K562 (cell line): ENCODE measurements around the gene GLIPR1. TPM values are rescaled to one million over a fixed set of nuclear protein-coding genes. Genes with fewer than 3 reads are reported as not detected.
A peak's percentile ranks its signal among the peaks of the same experiment; 100 is the strongest.
"Not testable (repeated sequence)": the region's sequence is repeated elsewhere in the genome, so short reads cannot be mapped to it uniquely, and the experiment has no call there.

Source experiments
- ATAC-seq: fragments of 200-7000 bp; cut with Tn5 transposase; 3 replicates; pipeline ENCODE4 v1.9.1; 2020; ENCODE audit warnings: moderate library complexity
- BruUV-seq: library from RNA; stranded (reverse); fragments of 400-500 nt; replicated peaks from 2 replicates; lab custom pipeline; 2021; lab: Mats Ljungman, UMichigan
- CTCF ChIA-PET: fragments of 300-600 bp; formaldehyde crosslinking; extraction: SDS; loops from one replicate; lab custom pipeline; 2021; ENCODE audit warnings: low intra/inter-chr PET ratio; lab: Yijun Ruan, JAX
- POLR2A ChIA-PET: fragments of 300-600, 350-650 bp; sonication (Branson Sonifier 250); formaldehyde crosslinking; extraction: SDS; loops from one replicate; lab custom pipeline; 2021; ENCODE audit warnings: antibody characterized with exemption, inconsistent platforms; lab: Yijun Ruan, JAX
- DNase-seq, 4 experiments: peaks; one replicate each; pipeline versions ENCODE4 v3.0.0 to v3.0.0-alpha.2; 2011 to 2018; ENCODE audit warnings: low spot score in 3 of 4, mixed read lengths in 3 of 4; ENCODE audit errors: extremely low read depth in 1 of 4
- FAIRE-seq: peaks from 2 replicates; lab custom pipeline; 2011; peaks lifted over from hg19 to GRCh38; lab: Jason Lieb, UNC
- H2AFZ ChIP-seq: 2 replicates; pipeline ENCODE4 v1.6.0; 2011; ENCODE audit warnings: low read depth, low read length, control low read depth, inconsistent platforms
- H3K27ac ChIP-seq: fragments of 200-600 bp; 3 replicates; pipeline ENCODE4 v1.8.0; 2011; ENCODE audit warnings: low read depth, mild to moderate bottlenecking, control low read depth, inconsistent platforms, low read length, moderate library complexity, mixed read lengths; ENCODE audit errors: extremely low read depth
- H3K27me3 ChIP-seq, 2 experiments: fragments of 300-600 bp in 1 of 2; 2 replicates in 1 of 2; 3 replicates in 1 of 2; pipeline versions ENCODE4 v1.6.0 to v1.8.0; 2011; ENCODE audit warnings: inconsistent platforms in 2 of 2, low read length in 2 of 2, mild to moderate bottlenecking in 1 of 2, mixed read lengths in 1 of 2, moderate library complexity in 1 of 2; ENCODE audit not compliant: control insufficient read depth in 2 of 2, insufficient read depth in 2 of 2
- H3K36me3 ChIP-seq: fragments of 300-600 bp; 3 replicates; pipeline ENCODE4 v1.8.0; 2011; ENCODE audit warnings: mild to moderate bottlenecking, low read length, inconsistent platforms; ENCODE audit not compliant: control insufficient read depth, insufficient read depth
- H3K4me1 ChIP-seq, 2 experiments: fragments of 200-600 bp in 1 of 2; replicated peaks in 1 of 2; 2 replicates in 1 of 2; 3 replicates in 1 of 2; pipeline versions ENCODE4 v1.5.1 to v1.8.0; 2011; ENCODE audit warnings: inconsistent platforms in 2 of 2, low read length in 2 of 2, mild to moderate bottlenecking in 1 of 2, mixed read lengths in 1 of 2, moderate library complexity in 1 of 2; ENCODE audit not compliant: control insufficient read depth in 2 of 2, insufficient read depth in 2 of 2
- H3K4me2 ChIP-seq: 2 replicates; pipeline ENCODE4 v1.6.1; 2011; ENCODE audit warnings: low read length, control low read depth, inconsistent platforms, mixed read lengths; ENCODE audit not compliant: insufficient read depth
- H3K4me3 ChIP-seq: fragments of 200-600 bp; sonication (generic), shearing (Covaris generic); 2 replicates; pipeline ENCODE4 v1.5.1; 2016; ENCODE audit warnings: control low read depth, inconsistent platforms
- H3K79me2 ChIP-seq: fragments of 200-600 bp; 3 replicates; pipeline ENCODE4 v1.8.0; 2011; ENCODE audit warnings: low read length, inconsistent platforms; ENCODE audit not compliant: control insufficient read depth, insufficient read depth
- H3K9ac ChIP-seq, 2 experiments: 2 replicates each; pipeline versions ENCODE4 v1.6.0 to v1.6.1; 2011; ENCODE audit warnings: low read depth in 2 of 2, low read length in 2 of 2, control low read depth in 1 of 2, inconsistent platforms in 1 of 2, mild to moderate bottlenecking in 1 of 2, mixed read lengths in 1 of 2; ENCODE audit not compliant: insufficient read depth in 1 of 2
- H3K9me1 ChIP-seq: one replicate; pipeline ENCODE4 v1.6.0; 2011; ENCODE audit warnings: inconsistent platforms, mild to moderate bottlenecking, low read length, moderate library complexity; ENCODE audit not compliant: control insufficient read depth, insufficient read depth
- H3K9me3 ChIP-seq: replicated peaks from 2 replicates; pipeline ENCODE4 v1.5.1; 2011; ENCODE audit warnings: low read depth, low read length, inconsistent platforms; ENCODE audit not compliant: control insufficient read depth, insufficient read depth
- H4K20me1 ChIP-seq: replicated peaks from 2 replicates; pipeline ENCODE4 v1.6.1; 2011; ENCODE audit warnings: low read length, inconsistent platforms, mixed read lengths; ENCODE audit not compliant: control insufficient read depth, insufficient read depth
- ELK1 ChIP-seq: sonication (generic); formaldehyde crosslinking; IDR thresholded peaks from 2 replicates; pipeline ENCODE4 v1.8.1; 2022; ENCODE audit warnings: missing genetic modification reagents
- FOS ChIP-seq: IDR thresholded peaks from 3 replicates; pipeline ENCODE4 v1.6.1; 2011; ENCODE audit not compliant: insufficient read length; ENCODE audit errors: extremely low read depth
- NFXL1 ChIP-seq: fragments of 450-650 bp; formaldehyde crosslinking; IDR thresholded peaks from 2 replicates; pipeline ENCODE4 v1.4.0; 2021; ENCODE audit warnings: mild to moderate bottlenecking
- POLR2AphosphoS2 ChIP-seq: IDR thresholded peaks from 2 replicates; pipeline ENCODE4 v1.6.1; 2012; ENCODE audit warnings: low read length, improper control_type of control experiment
- WGBS: fragments of 100-300 bp; shearing (Covaris generic); methylation state at CpG from one replicate; pipeline ENCODE4 v1.1.6; 2016; ENCODE audit warnings: low coverage, mixed read lengths; ENCODE audit not compliant: insufficient coverage; ENCODE audit errors: missing lambda C conversion rate; 5-methylcytosine and 5-hydroxymethylcytosine counted together
- in situ Hi-C: fragments of 300-500 bp; cut with MboI; formaldehyde crosslinking; loops from 4 replicates; pipeline ENCODE4 v1.15.0; 2018; ENCODE audit warnings: inconsistent platforms, mixed read lengths
- intact Hi-C: fragments of 100-400 bp; cut with micrococcal nuclease; formaldehyde crosslinking; loops from 2 replicates; pipeline ENCODE4 v1.14.2; 2022
- polyA plus RNA-seq, 8 experiments: library from polyadenylated mRNA; depleted of rRNA in 4 of 8; stranded (reverse) in 5 of 8; unstranded in 3 of 8; fragments of >200 nt; fragmentation: Nextera tagmentation in 2 of 8; fragmentation: Illumina TruSeq in 1 of 8; extraction: Ambion mirVana in 2 of 8; extraction: Trizol in 1 of 8; gene quantifications; 2 replicates each; pipeline versions ENCODE4 v1.2.1 to v1.2.3, GENCODE V29; 2011 to 2014; ENCODE audit warnings: inconsistent platforms in 1 of 8, missing spikeins in 1 of 8
- total RNA-seq, 7 experiments: library from RNA; depleted of rRNA in 6 of 7; stranded (reverse); fragments of >200 nt in 6 of 7; fragmentation: Illumina TruSeq in 2 of 7; extraction: Trizol in 2 of 7; gene quantifications; 2 replicates each; pipeline versions ENCODE4 v1.2.1 to v1.2.3, GENCODE V29; 2011 to 2021; ENCODE audit warnings: low replicate concordance in 1 of 7
- TF ChIP-seq, protein P1 (sequence below): IDR thresholded peaks from 3 replicates; pipeline ENCODE4 v1.6.1; 2011; ENCODE audit warnings: borderline replicate concordance, mild to moderate bottlenecking; ENCODE audit not compliant: insufficient read length, insufficient read depth

The GLIPR1 gene
- total and polyA plus RNA-seq, 9 of the 15 experiments (the other 6 are each of a cell fraction or from before 2014, with no cell fraction given) = 0.26 to 2.1 (median 1.2) TPM

- ChIA-PET POLR2A (no interaction called here), CTCF (no interaction called here)
- TF ChIP-seq POLR2AphosphoS2 (no peak), NFXL1 (CRISPR knock-in tag) (peak; percentile 81; the same call in 1 of the 2 replicates), FOS (no peak), ELK1 (CRISPR knock-in tag) (no peak)
- TF ChIP-seq, protein P1, sequence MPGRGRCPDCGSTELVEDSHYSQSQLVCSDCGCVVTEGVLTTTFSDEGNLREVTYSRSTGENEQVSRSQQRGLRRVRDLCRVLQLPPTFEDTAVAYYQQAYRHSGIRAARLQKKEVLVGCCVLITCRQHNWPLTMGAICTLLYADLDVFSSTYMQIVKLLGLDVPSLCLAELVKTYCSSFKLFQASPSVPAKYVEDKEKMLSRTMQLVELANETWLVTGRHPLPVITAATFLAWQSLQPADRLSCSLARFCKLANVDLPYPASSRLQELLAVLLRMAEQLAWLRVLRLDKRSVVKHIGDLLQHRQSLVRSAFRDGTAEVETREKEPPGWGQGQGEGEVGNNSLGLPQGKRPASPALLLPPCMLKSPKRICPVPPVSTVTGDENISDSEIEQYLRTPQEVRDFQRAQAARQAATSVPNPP = no peak
- no peak overlapping the region for H3K9ac ChIP-seq
- no peak overlapping the region for H3K27ac ChIP-seq
- H3K4me1 ChIP-seq = no peaks in the 10 kb centered on the region
- no peak for DNase-seq
- FAIRE-seq = no peak
- H2AFZ ChIP-seq = no peak overlapping the region
- no peaks in the 10 kb centered on the region for H3K9me3 ChIP-seq
- intact Hi-C loops (no loop called here), in situ Hi-C loops (no loop called here)
- 1% methylated on average over 6 of the region's 6 CpGs for WGBS
- H3K36me3 ChIP-seq = no peaks in the 10 kb centered on the region
- H3K79me2 ChIP-seq = no peaks in the 10 kb centered on the region
- no TSS peak for BruUV-seq
- no peak overlapping the region for H3K4me3 ChIP-seq
- H3K9me1 ChIP-seq = no peaks in the 10 kb centered on the region
- H3K27me3 ChIP-seq = no peaks in the 10 kb centered on the region
- no peak overlapping the region for H3K4me2 ChIP-seq
- ATAC-seq = no peak; the same call in 2 of the 3 replicates
- no peaks in the 10 kb centered on the region for H4K20me1 ChIP-seq
Observed at GRCh38 chr12:75444429-75445136, 36.0 kb upstream of the GLIPR1 start.

DNA sequence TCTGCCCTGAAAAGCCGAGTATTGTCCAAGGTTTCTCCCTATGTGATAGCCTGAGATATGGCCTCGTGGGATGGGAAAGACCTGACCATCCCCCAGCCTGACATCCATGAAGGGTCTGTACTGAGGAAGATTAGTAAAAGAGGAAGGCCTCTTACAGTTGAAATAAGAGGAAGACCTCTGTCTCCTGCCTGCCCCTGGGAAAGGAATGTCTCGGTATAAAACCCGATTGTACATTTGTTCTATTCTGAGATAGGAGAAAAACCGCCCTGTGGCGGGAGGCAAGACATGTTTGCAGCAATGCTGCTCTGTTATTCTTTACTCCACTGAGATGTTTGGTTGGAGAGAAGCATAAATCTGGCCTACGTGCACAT, 35.4 kb upstream of the GLIPR1 start:
- H3K9me1 ChIP-seq, BruUV-seq, intact Hi-C loops, H3K27me3 ChIP-seq, H3K36me3 ChIP-seq, H3K9me3 ChIP-seq, CTCF ChIA-PET, H3K4me2 ChIP-seq, FAIRE-seq, H3K4me3 ChIP-seq, in situ Hi-C loops, ATAC-seq, H4K20me1 ChIP-seq, H2AFZ ChIP-seq, H3K79me2 ChIP-seq, H3K9ac ChIP-seq, H3K4me1 ChIP-seq, DNase-seq, POLR2A ChIA-PET, H3K27ac ChIP-seq: not testable (repeated sequence)
- 0% methylated on average over 7 of the region's 7 CpGs for WGBS
